Superior temporal gyrus (tissue), 1 donor: ENCODE measurements around the gene OPRL1.

ENCODE experiments used
- DNase-seq: peaks from one replicate; pipeline ENCODE4 v3.0.0-alpha.2; 2016; ENCODE audit errors: extremely low spot score

Gene OPRL1

GRCh38 chr20:64080013-64080812 lies at the start of gene OPRL1:
Gene OPRL1 (plus strand): TSS chr20:64080082. CDS start chr20:64092721, 12,639 bp downstream.
- DNase-seq, result no peak

DNA sequence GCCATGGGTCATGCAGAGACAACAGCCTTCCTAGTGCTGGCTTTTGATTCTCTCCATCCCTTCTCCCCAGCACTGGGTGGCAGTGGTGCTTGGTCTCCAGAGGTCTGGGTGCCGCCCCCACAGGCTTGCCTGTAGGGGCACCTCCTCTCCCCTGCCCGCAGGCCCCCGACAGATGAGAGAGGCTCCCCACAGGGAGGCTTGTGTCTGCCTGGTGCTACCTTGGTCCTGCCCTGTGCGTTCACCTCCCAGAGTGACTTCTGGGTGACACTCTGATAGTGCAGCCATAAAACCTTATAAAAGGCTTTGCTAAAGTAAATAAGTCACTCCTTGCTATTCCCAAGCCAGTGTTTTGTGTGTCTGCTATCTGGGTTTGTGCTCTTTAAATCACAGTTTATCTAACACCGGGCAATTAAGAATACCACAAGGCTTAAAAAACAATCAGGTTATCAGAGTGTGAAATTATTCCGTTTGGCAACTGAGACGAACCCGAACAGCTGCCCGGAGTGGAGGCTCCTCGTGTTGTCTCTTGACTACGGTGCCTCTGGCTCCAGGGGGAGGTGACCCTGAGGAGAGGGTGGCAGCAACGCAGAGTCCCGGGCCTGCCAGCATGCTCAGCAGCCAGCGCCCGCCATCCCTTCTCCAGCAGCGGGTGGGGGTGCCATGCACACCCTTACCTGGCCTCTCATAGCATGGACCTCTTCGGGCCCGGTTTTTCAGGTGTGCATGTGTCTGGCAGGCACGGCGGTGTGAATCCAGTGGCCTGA lies 49.3 kb upstream of the OPRL1 start:
- no peak for DNase-seq

DNA sequence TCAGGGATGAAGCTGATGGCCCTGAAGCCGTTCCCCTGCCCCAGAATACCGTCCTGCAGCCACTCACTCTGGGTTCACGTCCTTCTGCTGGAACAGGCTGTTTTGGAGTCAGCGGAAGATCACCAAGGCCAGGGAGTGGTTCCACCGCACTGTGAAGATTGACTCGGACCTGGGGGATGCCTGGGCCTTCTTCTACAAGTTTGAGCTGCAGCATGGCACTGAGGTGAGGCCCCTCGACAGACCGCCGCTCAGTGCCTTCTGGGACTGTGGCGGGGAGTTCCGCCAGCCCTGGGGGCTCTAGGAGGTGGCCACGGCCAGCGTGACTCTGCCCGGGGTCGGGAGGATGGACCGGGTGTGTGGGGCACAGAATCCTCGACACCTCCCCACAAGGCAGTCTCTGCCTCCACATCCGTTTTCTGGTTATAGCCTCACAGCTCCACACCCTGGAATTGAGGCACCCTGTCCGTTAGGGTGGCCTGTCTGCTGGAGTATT lies 48.0 kb upstream of the OPRL1 start:
- DNase-seq, result no peak

DNA sequence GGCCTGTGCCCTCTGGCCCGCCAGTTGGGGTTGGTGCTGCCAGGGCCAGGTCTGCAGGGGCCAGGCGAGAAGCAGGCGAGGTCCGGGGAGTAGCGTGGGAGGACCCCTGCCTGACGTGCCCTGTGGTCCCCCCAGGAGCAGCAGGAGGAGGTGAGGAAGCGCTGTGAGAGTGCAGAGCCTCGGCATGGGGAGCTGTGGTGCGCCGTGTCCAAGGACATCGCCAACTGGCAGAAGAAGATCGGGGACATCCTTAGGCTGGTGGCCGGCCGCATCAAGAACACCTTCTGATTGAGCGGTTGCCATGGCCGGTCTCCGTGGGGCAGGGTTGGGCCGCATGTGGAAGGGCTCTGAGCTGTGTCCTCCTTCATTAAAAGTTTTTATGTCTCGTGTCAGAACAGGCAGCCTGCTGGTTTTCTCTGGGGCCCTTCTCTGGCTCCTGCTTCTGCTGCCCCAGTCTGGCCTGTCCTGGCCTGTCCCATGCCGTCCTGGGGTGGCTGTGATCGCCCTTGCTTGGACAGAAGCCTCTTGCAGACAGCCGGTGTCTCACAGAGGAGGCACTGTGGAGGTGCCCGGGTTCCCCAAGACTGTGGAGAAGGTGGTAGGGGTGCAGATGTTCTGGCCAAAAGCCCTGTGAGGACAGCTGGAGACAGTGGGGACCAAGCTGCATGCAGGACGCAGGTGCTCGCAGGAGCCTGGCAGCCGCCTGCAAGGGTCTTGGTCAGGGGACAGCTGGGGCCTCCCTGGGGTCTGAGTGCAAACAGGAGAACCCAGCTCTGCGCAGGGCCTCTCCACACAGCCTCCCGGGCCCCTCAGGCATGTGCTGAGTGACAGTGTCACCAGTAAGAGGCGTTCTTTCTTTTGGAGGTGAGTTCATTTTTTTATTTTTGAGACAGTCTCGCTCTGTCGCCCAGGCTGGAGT lies 46.9 kb upstream of the OPRL1 start:
- no peak for DNase-seq

DNA sequence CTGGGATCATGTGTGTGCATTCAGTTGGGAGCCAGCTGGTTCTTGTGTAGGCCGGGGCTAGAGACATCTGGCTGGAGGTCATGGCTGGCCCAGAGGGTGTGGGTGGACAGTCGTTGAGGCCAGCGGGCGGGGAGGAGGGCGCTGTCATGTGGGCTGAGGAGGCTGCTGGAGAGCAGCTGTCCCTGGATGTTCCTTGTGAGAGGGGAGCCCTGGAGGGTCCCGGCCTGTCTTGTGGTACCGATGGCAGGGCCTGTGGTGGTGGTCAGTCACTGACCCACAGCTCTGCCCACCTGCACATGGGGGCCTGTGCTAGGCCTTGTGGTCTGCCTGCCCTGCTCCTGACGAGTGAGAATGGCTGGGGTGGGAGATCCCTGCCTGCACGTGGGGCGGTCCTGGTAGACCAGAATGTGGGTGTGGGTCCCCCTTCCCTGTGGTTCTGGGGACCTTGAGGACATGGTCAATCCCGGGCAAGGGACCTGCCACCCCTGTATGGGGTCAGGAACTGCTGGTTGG lies 45.8 kb upstream of the OPRL1 start:
- no peak for DNase-seq

DNA sequence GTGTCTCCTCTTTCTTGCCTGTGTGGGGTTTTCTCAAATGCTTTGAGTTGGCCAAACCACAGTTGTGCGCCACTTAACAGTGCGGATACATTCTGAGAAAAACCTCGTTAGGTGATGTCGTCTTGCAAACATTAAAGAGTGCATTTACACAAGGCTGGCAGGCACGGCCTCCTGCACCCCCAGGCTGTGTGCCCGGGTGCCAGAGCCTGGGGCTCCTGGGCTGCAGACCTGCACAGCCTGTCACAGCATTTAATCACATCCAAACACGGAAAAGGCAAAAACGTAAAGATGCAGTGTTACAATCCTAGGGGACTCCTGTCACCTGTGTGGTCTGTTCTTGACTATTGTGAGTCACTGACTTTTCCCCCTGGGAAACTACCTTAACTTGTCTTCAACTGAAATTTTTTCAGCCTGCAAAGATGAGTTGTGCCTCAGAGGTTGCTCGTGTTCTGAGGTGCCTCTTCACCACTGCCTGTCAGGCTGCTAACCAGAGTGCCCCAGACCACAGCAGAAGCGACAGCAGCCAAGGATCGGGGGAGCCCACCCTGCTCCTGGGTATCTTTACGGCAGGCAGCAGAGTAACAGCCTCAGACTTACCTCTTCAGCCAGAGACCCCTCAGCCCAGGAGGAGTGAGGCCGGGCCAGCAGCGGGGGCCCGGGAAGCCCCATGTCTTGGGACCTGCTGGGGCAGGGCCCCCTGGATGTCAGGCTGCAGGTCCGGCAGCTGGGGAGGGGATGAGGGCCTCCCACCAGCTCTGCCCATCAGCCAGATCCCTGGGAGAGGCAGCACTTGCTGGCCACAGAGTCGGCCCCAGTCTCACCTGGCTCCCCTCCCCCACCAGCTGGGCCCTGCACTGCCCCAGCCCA lies 44.6 kb upstream of the OPRL1 start:
- DNase-seq, result no peak

DNA sequence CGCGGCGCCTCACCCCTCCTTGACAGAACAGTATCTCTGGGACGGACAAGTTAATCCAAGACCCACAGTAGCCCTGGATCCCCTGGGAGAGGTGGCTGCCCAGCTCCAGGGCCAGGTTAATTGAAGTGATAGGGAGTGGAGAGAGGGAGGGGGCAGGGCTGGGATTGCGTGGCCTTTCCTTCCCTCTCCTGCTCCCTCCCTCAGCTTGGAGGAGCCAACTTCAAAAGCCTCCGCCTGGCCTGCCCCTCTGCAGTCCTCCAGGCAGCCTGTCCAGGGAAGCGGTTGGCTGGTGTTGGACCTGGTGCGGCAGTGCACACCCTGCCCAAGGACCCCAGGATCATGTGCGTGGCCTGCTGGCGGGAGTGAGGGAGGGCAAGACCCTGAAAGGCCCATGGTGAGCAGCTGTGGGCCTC lies 43.9 kb upstream of the OPRL1 start, which contains the start of gene C20orf204:
Gene C20orf204, plus strand, starts transcription at position 250 of the 413 bp plus-strand sequence. Its CDS starts 142 bp downstream, at position 392.
- DNase-seq, result no peak

DNA sequence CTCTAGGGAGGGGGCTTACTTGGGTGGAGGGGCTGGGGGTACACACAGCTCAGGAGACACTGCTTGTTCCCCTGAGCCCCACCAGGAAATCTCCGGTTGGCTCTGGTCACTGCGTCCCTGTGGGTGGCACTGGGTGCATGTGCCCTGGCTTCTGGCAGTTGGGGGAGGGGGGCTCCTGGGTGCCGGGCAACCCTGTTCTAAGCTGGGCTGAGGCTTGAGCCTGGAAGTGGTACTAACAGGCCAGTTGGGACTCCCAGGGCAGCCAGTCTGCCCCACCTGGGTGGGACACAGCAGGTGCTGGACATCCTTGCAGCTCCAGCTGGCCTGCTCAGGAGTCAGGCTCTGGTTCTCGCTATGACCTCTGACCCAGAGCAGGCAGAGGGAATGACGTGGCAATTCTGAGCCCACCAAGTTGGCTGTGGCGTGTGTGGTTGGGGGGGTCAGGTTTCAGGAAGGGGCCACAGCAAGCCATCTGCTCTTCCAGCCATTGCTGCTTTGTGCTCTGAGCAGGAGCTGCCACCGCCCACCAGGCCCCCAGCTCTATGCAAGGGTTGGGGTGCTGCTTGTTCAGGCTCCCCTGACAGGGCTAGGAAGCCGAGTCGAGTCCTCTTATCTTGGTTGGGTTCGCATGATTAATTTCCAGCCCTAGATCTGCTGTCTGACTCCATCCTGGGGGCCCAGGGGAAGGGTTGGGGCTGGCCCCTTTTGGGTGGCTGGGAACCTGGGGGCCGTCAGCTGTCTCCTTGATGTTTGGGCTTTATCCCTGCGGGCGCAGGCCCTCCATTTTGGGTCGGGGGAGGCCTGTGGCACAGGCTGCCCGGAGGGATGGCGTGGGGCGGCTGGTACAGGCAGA lies 43.3 kb upstream of the OPRL1 start:
- no peak for DNase-seq

GRCh38 chr20:64037199-64037497 lies 42.7 kb upstream of the OPRL1 start:
- DNase-seq, result no peak

DNA sequence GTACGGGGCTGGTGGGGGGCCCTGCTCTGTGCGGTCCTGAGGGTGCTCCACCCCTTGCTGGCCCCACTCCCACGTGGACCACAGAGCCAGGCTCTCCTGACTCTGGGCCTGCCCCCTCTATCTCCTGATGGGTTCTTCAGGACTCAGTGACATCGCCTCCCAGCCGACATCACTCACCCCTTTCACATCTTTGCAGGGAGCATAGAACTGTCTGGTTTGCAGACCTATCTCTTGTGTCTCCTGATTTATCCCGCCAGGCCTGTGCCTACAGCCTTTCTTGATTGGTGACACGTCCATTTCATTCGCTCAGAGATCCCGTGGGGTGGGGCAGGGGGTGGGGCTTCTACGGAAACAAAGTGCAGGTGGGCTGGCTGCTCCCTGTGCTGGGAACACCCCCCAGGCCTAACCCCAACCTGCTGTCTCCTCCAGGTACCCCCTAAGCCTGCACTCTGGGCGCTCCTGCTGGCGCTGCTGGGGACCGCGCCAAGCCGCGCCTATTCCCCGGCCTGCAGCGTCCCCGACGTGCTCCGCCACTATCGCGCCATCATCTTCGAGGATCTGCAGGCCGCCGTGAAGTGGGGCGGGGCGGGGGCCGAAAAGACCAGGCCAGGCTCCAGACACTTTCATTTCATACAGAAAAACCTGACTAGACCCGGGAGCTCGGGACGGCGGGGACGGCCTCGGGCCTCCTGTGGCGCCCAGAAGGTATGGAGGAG lies 42.2 kb upstream of the OPRL1 start:
- DNase-seq, result no peak

DNA sequence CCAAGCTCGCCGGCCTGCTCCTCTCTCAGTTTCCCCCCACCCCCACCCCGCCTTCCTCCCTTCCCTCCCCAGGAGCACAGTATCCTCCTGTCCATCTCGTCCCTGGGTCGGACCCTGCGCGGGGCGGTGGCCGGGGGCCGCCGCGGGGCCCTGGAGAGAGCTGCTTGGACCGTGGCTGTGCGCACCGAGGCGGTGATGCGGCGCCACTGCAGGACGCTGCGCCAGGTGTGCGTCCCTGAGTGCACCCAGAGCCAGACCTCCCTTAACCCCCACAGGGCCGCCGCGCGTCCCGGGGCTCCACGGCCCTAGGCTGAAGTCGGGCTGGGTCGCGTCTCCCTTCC lies 41.7 kb upstream of the OPRL1 start:
- DNase-seq, result no peak

GRCh38 chr20:64038565-64039292 lies 41.2 kb upstream of the OPRL1 start:
- DNase-seq, result peak; percentile 10

- no peak for DNase-seq
Measured at GRCh38 chr20:64039293-64040160, 40.4 kb upstream of the OPRL1 start.

GRCh38 chr20:64040231-64041039 lies 39.4 kb upstream of the OPRL1 start:
- DNase-seq, result no peak

GRCh38 chr20:64041040-64041780 lies 38.7 kb upstream of the OPRL1 start:
- no peak for DNase-seq

- DNase-seq, result no peak
Measured at GRCh38 chr20:64041781-64042053, 38.2 kb upstream of the OPRL1 start.
